ENCODE measurements around the gene ST3GAL5.
"Not testable (repeated sequence)": the region's sequence is repeated elsewhere in the genome, so short reads cannot be mapped to it uniquely, and the experiment has no call there.

Gene ST3GAL5

DNA sequence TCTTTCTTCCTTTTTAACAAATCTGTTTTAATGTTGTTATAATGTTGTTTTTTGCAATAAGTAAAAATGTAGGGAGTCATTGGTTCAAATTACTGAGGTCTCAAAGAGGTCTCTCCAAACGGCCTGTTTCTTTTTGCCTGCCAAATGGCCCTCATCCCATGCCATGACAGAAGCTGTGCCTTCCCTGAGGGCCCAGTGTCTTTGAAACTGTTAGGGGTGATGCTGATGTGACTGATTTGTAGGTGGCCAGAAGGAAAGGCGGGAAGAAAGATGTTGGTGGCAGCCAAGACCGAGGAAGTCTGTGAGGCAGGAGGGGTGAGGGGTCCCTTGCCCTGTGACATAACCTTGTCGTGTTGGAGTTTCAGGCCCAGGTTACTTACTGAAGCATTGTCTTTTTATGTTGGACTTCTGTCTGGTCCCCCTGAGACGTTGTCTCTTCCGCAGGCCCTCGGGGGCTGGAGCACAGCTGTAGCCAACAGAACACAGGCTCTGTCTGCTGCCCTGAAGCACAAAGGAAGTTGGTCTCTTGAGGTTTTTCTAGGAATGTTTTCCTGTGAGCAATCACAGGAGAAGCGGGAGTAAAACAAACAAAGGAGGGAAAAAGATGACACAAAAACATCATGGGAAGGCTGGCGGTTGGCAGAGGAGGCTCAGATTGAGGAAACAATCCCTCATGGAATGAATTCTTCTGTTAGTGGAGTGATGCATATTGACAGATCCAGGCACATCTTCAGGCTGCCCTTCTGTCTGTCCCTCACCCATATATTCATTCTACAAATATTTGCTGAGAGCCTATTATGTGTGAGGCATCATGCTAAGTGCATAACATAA lies 4.9 kb upstream of the ST3GAL5 start:
- DNase-seq (ENCODE audit: low spot score), result peak; percentile 65

DNA sequence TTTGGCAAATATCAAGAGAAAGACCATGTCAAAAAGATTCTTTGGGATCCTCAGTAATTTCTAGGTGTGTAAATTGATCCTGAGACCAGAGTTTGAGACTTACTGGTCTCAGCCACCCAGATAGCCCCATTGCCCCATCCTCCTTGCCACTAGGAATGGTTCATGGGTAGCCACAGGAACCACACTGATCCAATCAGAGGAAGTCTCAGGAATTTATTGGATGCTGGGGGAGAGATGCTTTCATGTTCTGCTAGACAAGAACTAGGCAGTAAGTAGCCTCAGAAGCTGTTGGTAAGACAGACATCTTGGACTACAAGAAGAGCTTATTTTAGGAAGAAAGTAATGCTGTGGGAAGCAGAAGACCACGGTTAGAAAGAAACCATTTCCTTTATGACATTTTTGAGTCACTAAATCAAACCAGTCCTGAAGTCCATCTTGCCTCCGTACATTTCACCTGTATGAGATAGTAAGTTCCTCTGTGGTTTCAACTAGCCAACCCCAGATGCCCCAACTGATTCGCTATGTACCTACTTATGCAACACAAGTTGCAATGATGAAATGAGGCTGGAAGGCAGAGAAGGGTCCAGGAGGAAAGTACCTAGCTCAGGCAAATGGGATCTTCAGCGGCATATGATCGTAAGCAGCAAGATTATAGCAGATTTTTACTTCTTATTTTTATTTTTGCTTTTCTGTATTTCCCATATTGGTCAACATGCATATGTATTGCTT lies 3.6 kb upstream of the ST3GAL5 start:
- DNase-seq (ENCODE audit: low spot score), result no peak

DNA sequence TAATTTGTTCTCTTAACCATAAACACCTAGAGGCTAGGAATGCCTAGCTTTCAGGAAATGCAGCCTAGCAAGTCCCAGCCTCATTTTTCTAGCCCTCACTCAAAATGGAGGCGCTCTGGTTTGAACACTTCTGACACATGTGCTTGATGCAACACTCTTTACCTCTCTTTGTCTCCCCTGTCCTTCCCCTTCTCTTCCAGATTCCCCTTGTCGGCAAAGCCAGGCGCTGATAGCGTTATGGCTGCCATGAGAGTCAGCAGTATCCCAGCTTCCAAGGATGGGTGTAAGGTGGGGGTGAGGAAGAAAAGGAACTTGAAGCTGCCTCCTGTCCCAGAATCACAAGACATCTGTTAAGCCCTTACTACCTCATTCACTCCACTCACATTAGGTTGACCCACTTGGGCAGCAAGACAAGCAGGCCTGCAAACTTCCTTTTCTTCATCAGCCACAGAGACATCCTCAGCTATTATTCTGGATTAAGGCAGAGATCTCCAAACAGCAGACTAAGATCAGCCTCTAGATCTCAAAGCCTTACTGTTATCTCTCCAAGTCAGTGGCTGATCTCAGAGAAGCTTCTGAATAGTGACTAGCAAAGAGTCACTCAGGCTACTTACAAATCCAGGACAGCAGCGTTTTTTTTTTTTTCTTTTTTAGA lies 1.9 kb upstream of the ST3GAL5 start:
- DNase-seq (ENCODE audit: low spot score), result no peak

DNA sequence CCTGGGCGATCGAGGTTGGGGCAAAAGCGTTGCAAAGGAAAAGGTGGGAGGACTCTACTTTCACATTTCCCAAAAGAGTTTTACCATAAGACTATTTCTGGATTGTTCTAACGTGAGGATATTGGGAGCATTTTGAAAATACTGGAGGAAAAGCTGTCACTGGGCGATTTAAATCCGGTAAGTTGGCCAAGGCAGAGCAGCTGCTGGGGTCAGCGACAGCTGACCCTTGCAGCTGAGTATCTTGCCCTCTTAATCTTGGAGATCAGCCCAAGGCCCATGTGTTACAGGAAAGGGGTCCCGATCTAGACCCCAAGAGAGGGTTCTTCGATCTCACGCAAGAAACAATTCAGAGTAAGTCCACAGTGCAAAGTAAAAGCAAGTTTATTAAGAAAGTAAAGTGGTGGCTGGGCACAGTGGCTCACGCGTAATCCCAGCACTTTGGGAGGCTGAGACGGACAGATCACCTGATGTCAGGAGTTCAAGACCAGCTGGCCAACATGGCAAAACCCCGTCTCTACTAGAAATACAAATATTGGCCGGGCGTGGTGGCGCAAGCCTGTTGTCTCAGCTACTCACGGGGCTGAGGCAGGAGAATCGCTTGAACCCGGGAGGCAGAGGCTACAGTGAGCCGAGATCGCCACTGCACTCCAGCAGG lies 964 bp upstream of the ST3GAL5 start:
- no peak for DNase-seq (ENCODE audit: low spot score)

DNA sequence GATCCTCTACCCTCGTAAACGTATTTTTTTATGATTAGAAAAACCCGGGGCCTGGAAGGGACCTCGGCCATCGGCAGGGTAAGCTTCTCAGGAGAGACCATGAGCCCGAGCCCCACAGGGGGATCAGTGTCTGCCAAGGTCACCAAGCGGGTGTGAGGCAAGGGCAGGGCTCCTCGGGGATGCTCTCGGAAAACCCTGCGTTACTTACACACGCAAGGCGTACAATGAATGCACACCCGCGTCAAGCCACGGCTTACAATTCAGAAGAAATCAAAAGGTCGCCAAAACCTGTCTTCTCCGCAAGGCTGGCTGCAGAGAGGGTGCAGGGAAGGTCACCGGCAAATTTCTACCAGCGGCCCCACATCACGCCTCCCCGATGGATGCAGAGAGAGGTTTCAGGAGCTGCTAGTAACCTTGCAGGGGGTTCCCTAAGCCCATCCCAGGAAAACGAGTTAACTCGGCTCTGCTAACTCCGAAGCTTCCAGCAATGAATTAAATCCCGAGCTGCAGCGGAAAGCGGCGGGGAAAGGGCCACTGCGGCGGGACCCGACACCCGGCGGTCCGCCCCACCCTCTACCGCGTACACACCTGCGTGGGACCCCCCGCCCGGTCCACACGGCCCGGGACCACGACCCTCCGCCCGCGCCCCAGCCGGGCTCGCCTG lies 638 bp downstream of the ST3GAL5 start:
- no peak for DNase-seq (ENCODE audit: low spot score)

DNA sequence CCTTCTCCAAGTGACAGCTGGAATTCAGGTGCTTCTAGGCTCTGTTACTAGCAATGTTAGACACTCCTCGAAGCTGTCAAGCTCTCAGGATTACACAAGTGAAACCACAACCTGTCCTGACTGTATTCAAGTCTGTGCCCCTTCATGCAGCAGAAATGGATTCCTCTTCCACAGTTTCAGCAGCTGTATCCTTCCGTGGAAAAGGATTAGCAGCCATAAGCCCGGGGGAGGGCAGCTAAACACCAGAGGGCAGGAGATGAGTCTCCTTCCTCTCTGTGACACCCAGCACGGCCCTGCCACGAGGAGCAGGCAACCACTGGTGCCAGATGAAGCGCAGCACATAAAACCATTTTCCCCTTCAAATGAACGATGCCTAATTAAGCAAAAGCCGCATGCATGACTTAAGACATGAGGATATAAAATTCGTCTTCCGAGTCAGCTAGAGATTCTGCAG lies 1.2 kb downstream of the ST3GAL5 start:
- peak; percentile 44 for DNase-seq (ENCODE audit: low spot score)

DNA sequence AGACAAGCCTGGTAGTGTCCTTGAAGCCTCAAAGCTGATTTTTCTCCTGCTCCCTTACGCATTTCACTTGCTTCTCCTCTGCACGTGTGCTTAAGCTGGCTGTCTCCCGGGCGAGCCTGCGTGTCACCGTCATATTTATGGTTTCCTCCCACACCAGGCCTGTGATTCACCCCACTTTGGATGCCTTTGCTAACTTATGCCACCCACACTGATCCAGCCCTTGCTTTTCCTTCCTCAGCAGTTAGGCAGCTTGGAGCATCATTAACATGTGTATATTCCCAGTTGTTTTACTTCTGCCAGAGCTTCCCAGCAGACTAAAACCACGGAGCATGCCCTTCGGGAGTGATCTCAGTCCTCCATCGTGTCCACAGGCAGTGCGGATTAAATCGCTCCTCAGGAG lies 2.2 kb downstream of the ST3GAL5 start:
- DNase-seq (ENCODE audit: low spot score), result peak; percentile 86

DNA sequence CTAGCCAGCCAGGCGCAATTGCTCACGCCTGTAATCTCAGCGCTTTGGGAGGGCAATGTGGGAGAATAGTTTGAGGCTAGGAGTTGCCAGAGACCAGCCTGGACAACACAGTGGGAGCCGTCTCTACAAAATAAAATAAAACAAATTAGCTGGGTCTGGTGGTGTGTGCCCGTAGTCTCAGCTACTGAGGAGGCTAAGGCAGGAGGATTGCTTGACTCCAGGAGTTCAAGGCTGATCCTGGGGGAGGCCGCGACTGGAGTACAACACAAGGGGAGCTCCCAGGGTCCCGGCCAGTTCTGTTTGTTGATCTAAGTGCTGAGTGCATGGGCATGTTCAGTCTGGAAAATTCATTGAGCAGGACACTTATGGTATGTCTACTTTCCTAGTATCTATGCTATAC lies 2.6 kb downstream of the ST3GAL5 start:
- DNase-seq (ENCODE audit: low spot score), result no peak

DNA sequence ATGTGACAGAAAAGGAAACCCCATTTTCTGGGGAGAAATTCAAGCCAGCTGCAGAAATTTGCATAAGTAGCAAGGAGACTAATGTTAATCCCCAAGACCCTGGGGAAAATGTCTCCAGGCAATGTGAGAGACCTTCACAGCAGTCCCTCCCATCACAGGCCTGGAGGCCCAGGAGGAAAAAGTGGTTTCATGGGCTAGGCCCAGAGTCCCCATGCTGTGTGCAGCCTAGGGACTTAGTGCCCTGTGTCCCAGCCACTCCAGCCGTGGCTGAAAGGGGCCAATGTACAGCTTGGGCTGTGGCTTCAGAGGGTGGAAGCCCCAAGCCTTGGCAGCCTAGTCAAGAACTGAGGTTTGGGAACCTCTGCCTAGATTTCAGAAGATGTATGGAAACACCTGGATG lies 7.0 kb downstream of the ST3GAL5 start:
- not testable (repeated sequence) for DNase-seq (ENCODE audit: low spot score)

DNA sequence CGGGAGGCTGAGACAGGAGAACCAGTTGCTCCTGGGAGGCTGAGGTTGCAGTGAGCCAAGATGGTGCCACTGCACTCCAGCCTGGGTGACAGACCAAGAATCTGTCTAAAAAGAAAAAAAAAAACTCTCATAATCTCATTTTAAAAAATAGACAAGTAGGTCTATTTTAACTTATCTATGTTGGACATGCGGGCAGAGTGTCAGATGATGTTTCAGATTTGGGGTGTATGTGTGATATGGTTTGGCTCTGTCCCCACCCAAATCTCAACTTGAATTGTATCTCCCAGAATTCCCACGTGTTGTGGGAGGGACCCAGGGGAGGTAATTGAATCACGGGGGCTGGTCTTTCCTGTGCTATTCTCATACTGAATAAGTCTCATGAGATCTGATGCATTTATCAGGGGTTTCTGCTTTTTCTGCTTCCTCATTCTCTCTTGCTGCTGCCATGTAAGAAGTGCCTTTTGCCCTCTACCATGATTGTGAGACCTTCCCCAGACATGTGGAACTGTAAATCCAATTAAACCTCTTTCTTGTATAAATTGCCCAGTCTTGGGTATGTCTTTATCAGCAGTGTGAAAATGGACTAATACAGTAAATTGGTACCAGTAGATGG lies 8.0 kb downstream of the ST3GAL5 start:
- DNase-seq (ENCODE audit: low spot score), result not testable (repeated sequence)

DNA sequence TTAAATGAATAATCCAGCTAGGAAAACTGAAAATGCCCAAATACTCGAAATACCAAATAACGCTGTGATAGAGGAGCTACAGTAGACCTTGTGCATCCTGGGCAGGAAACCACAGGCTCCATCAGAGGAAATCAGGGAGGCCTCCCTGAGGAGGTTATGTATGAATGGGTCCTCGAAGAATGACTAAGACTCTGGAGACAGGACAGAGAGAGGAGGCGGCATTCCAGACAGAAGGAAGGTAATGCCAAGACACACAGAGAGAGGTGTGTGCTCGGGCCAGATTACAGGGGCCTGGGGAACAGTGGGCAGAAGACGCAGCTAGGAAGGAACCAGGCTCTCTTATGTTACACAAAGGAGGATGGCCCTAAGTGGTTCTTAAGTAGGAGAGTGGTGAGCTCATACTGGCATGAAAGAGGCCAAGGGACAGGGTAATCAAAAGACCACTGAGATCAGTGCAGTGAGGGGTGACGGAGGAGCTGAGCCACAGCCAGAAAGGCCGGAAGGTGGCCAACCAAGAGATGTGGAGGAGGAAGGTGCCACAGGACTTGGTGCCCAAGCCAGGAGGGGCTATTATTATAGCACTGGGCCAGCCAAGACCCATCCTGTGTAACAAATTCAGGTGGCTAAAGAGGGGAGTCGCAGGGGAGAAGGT lies 9.9 kb downstream of the ST3GAL5 start:
- no peak for DNase-seq (ENCODE audit: low spot score)

DNA sequence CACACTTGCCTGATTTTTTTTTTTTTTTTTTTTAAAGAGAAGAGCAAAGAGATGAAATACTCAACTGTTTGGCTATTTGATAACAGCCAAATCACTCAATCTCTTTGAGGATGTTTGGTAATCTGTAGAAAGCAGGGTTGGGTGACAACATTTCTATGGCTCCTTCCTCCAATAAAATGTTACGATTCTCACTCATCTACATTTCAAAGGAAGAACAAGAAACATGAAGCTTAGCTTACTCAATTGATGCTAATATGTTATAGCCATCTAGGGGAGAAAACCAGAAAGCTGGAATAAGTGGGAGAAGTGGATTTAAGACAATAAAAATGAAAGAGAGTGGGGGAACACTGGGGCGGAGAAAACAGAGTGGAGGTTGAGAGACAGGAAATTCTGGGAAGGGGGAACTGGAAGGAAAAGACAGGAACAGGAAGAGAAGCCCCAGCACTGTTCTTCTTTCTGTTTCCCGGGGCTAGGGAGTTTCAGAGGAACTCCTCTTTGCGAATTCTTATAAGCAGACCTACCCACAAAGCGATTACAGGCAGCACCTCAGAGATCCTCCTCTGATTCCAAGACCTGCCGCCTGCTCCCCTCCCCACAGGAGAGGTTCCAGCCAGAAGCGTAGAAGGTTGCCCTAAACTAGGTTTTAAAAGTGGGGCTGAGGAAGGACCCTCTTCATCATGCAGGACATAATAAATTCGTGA lies 13.3 kb downstream of the ST3GAL5 start:
- DNase-seq (ENCODE audit: low spot score), result no peak

DNA sequence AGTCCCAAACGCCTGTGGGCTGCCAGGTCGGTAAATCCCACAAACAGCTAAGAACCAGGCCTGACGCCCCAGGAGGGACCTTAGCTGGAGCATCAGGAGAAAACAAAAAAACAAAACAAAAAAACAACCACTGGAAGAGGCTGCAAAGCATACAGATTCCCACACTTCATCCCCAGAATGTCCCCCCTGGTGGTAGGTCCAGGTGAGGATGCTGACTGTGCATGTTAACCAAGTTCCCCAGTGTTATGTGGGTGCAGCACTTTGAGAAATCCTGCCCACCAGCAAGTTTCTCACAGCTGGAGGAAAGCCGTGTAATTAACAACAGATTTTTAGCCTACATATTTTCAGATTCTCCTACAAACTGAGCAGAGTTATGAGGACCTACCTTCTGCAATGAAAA lies 15.1 kb downstream of the ST3GAL5 start:
- DNase-seq (ENCODE audit: low spot score), result no peak

DNA sequence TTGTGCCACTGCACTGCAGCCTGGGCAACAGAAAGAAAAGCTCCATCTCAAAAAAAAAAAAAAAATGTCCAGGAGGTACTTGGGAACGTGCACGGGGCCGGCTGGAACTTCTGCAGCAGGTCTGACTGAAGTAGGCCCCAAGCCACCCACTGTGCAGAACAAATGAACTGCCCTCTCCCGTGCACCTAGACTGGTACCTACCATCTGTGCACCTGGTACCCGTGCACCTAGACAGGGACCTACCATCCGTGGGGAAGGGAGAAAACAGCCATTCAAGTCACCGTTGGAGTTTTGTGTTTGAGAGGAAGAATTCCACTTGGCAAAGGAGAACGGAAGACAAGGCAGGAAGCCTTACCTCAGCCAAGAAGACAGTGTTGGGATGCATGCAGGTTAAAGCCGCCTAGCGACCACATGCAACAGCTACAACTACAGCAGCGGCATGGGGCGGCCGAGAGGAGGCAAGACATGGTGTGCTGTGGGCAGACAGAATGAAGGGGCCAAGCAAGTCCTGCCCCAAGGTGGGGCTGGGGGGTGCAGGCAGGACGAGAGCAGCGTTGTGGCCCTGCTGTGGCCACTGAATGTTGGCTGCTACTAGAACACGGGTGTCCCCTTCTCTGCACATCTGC lies 16.1 kb downstream of the ST3GAL5 start:
- no peak for DNase-seq (ENCODE audit: low spot score)

DNA sequence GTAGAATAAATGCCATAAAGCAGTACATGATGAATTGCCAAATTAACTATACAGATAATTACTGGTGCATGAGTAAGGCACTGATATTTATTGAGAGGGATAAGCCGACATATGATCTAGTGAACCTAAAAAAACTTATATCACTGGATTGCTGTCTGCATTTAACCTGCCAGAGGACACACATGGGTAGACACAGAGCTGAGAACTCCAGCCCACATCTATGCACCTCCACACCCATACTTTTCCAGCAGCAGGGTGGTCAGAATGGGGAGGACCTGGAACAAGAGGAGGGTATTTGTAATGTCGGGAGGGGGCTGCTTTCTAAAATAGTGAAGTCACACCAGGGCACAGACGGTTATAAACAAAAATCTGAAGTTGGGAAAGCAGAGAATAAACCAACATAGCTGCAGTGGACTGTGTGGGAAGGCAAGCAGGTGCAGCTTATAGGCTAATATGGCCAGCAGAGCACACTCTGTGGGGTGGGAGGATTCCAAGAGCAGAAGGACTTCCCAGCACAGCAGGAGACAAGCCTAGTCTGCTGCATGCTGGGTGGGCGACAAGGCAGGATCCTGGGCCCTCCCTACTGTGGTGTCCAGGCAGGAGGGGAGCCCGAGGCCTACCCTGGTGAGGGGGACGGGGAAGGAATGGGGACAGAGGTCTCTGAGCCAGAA lies 17.2 kb downstream of the ST3GAL5 start:
- DNase-seq (ENCODE audit: low spot score), result no peak

DNA sequence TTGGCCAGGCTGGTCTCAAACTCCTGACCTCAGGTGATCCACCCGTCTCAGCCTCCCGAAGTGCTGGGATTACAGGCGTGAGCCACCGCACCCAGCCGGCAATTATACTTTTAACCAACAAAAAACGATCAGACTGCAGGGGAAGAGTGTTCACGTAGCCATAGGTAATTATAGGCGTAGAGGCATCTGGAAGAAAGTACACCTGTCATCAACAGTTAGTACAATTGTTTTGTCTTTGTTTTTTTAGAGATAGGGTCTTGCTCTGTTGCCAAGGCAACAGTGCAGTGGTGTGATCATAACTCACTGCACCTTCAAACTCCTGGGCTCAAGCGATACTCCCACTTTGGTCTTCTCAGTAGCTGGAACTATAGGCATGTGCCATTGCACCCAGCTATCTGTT lies 20.0 kb downstream of the ST3GAL5 start:
- DNase-seq (ENCODE audit: low spot score), result no peak

DNA sequence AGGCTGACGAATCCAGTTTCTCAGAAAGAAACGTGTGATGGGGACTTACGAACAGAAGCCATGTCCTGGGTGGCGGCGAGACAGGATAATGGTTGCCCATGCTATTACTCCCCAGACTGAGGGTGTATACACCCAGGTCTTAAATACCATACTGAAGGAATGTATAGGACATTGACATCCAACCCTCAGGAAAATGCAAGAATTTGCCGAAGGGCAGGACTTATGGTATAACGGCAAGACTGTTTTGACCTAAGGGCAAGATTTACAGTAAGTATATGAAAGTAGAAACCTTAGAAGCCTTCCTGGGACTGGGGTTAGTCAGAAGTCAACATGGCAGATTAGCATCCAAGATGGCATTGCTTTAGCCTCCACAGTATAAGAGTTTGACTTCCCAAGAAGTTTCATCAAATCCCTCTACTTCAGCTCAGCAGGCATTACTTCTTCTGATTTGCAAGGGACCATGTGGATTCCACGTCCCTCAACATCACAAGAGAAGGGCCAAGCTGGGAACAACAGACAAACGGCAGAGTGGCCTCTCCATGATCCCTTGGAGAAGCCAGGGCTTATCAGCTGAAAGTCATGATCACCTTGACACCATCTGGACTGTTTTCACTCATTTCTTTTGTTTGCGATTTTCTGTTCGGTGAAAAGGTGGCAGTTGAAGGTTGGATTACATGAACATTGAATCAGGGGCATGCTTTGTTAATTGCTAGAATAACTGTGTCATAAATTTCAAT lies 21.1 kb downstream of the ST3GAL5 start:
- DNase-seq (ENCODE audit: low spot score), result no peak

DNA sequence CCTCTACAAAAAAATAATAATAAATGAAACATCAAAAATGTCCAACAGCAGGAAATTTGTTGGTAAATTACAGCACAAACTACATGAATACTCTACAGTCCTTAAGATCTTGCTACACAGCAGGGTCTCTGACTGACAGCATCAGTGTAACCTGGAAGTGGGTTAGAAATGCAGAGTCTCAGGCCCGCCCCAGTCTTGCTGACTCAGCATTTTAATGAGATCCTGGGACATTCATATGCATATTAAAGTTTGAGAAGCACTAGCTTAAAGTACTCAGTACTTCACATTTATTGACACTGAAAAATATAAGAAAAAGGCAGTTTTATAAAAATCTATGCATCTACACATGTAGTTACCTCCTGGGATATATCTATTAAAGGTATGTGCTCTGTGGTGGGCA lies 21.7 kb downstream of the ST3GAL5 start:
- no peak for DNase-seq (ENCODE audit: low spot score)
